HL-60 (cell line): ENCODE measurements around the gene ACO1.

Source experiments
- CTCF ChIP-seq: IDR thresholded peaks from one replicate; pipeline ENCODE4 v1.5.1; 2011; ENCODE audit warnings: low read length, control low read depth, inconsistent platforms; ENCODE audit not compliant: insufficient read depth
- GABPA ChIP-seq: IDR thresholded peaks from 2 replicates; pipeline ENCODE4 v1.6.1; 2012; ENCODE audit warnings: low read depth
- POLR2AphosphoS5 ChIP-seq: IDR thresholded peaks from 2 replicates; pipeline ENCODE4 v1.6.1; 2012; ENCODE audit warnings: low read depth
- REST ChIP-seq: IDR thresholded peaks from 2 replicates; pipeline ENCODE4 v1.6.1; 2012; ENCODE audit warnings: low read depth; ENCODE audit not compliant: insufficient replicate concordance
- SPI1 ChIP-seq: IDR thresholded peaks from 2 replicates; pipeline ENCODE4 v1.6.1; 2012; ENCODE audit warnings: low read depth, mild to moderate bottlenecking, borderline replicate concordance

GRCh38 chr9:32419921-32420320, 35.5 kb downstream of the ACO1 start:
- TF ChIP-seq CTCF, result no peak
- no peak for TF ChIP-seq REST
- no peak for TF ChIP-seq GABPA
- TF ChIP-seq POLR2AphosphoS5, result no peak
- TF ChIP-seq SPI1, result no peak
